HG02884 (cell line): Measurements from ENCODE around the gene SLFN13.
"Not testable (repeated sequence)": the region's sequence is repeated elsewhere in the genome, so short reads cannot be mapped to it uniquely, and the experiment has no call there.

Source experiments
- ATAC-seq: cut with Tn5 transposase; IDR thresholded peaks from one replicate; pipeline ENCODE4 v1.9.1; 2021; ENCODE audit warnings: mild to moderate bottlenecking, moderate library complexity; ENCODE audit not compliant: unreplicated experiment

SLFN13 gene

GRCh38 chr17:35448214-35448898 is at the start of gene SLFN13:
TSS of gene SLFN13 (minus strand) at chr17:35448766. CDS start at chr17:35445680, 3,086 bp downstream.
- ATAC-seq, result peak; percentile 74

GRCh38 chr17:35496451-35497290 is 48.1 kb upstream of the SLFN13 start:
- no peak for ATAC-seq

- no peak for ATAC-seq
These were observed 44.5 kb upstream of the SLFN13 start for GRCh38 chr17:35493040-35493439.

- no peak for ATAC-seq
These were observed 42.9 kb upstream of the SLFN13 start for GRCh38 chr17:35491417-35491816.

- ATAC-seq, result no peak
These were observed 41.4 kb upstream of the SLFN13 start for GRCh38 chr17:35489944-35490343.

- ATAC-seq, result no peak
These were observed 40.4 kb upstream of the SLFN13 start for GRCh38 chr17:35488991-35489390.

- ATAC-seq, result peak; percentile 54
These were observed 38.6 kb upstream of the SLFN13 start for GRCh38 chr17:35486920-35487732.

- no peak for ATAC-seq
These were observed 30.7 kb upstream of the SLFN13 start for GRCh38 chr17:35479271-35479670.

- no peak for ATAC-seq
These were observed 28.7 kb upstream of the SLFN13 start for GRCh38 chr17:35477248-35477647.

- no peak for ATAC-seq
These were observed 27.8 kb upstream of the SLFN13 start for GRCh38 chr17:35476283-35476820.

- ATAC-seq, result no peak
These were observed 19.9 kb upstream of the SLFN13 start for GRCh38 chr17:35468475-35468874.

GRCh38 chr17:35467824-35468223 is 19.3 kb upstream of the SLFN13 start:
- ATAC-seq, result no peak

GRCh38 chr17:35460354-35460851 is 11.8 kb upstream of the SLFN13 start:
- peak; percentile 74 for ATAC-seq

- not testable (repeated sequence) for ATAC-seq
These were observed 5.5 kb upstream of the SLFN13 start for GRCh38 chr17:35454035-35454434.

GRCh38 chr17:35453171-35453570 is 4.6 kb upstream of the SLFN13 start:
- no peak for ATAC-seq

- ATAC-seq, result no peak
These were observed 885 bp upstream of the SLFN13 start for GRCh38 chr17:35449371-35449931.

- ATAC-seq, result no peak
These were observed 297 bp upstream of the SLFN13 start for GRCh38 chr17:35448899-35449227.

- no peak for ATAC-seq
These were observed 1.1 kb downstream of the SLFN13 start for GRCh38 chr17:35447499-35447898.

- no peak for ATAC-seq
These were observed 10.1 kb downstream of the SLFN13 start for GRCh38 chr17:35438433-35438832.

- peak; percentile 53 for ATAC-seq
These were observed 15.3 kb downstream of the SLFN13 start for GRCh38 chr17:35433075-35433894.
